ENCODE measurements around the gene DEAF1. TPM values are rescaled to one million over a fixed set of nuclear protein-coding genes. Genes with fewer than 3 reads are reported as not detected.

DEAF1 gene
- total and polyA plus RNA-seq, 9 of the 15 experiments (the other 6 are each of a cell fraction or from before 2014, with no cell fraction given): 2.0 to 69.1 (median 26.8) TPM

DNA sequence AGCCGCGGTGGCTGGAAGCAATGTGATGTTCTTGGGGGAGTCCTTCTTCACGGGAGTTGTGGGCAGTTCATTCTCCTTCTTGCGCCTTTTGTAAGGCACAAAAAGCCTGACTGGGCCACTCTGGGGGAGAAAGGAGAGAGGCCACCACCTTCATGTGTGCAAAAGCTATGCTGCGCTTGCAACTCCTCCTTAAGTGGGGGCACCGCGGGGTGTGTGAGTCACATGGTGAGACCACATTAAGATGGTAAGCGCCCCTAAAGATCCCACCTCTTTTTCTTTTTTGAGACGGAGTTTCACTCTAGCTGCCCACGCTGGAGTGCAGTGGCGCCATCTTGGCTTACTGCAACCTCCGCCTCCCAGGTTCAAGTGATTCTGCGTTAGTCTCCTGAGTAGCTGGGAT lies 14.1 kb downstream of the DEAF1 start:
- 91% methylated on average over 13 of the region's 13 CpGs for WGBS (ENCODE audit: insufficient coverage, low coverage, missing lambda C conversion rate)
- no peaks in the 10 kb centered on the region for H3K9me3 ChIP-seq (replicated peaks; ENCODE audit: control insufficient read depth, insufficient read depth, low read depth, low read length)
- peaks cover 84% of the 10 kb centered on the region for H3K36me3 ChIP-seq (ENCODE audit: control insufficient read depth, insufficient read depth, low read length)
- H3K4me2 ChIP-seq (ENCODE audit: insufficient read depth, low read length): no peak overlapping the region
- ATAC-seq: no peak
- H3K9me1 ChIP-seq (ENCODE audit: control insufficient read depth, insufficient read depth, low read length): no peaks in the 10 kb centered on the region
- in situ Hi-C loops (cut with MboI): no loop called here
- FAIRE-seq: no peak
- no peaks in the 10 kb centered on the region for H4K20me1 ChIP-seq (replicated peaks; ENCODE audit: control insufficient read depth, insufficient read depth, low read length)
- no peak for TF ChIP-seq ZNF224 (CRISPR knock-in tag; IDR thresholded peaks at IDR 0.05)
- no peak for TF ChIP-seq SMARCE1 (IDR thresholded peaks at IDR 0.05)
- no peak for TF ChIP-seq FOXP1 (CRISPR knock-in tag; IDR thresholded peaks at IDR 0.05)
- intact Hi-C loops (cut with micrococcal nuclease): no loop called here
- no peak overlapping the region for H3K27ac ChIP-seq (ENCODE audit: extremely low read depth, low read depth, low read length)
- no peaks in the 10 kb centered on the region for H3K27me3 ChIP-seq (ENCODE audit: control insufficient read depth in 2 of 2, insufficient read depth in 2 of 2, low read length in 2 of 2)
- no peak overlapping the region for H2AFZ ChIP-seq (ENCODE audit: low read depth, low read length)
- no peak overlapping the region for H3K9ac ChIP-seq (ENCODE audit: insufficient read depth in 1 of 2, low read depth in 2 of 2, low read length in 2 of 2)
- BruUV-seq (replicated peaks): no TSS peak
- no peak for DNase-seq (ENCODE audit: extremely low read depth in 1 of 4, low spot score in 3 of 4)
- H3K4me1 ChIP-seq (replicated peaks in 1 of 2; ENCODE audit: control insufficient read depth in 2 of 2, insufficient read depth in 2 of 2, low read length in 2 of 2): peaks cover 0 to 5% of the 10 kb centered on the region in 2 experiments; a peak in 1 of 5 replicates
- POLR2A ChIA-PET: interaction anchor here (0.7 to 2.2 kb wide), 7 partner anchors 10 to 215 kb away, joined by 3 to 19 read pairs (median 5); partner anchors contain the start of gene TMEM80
- CTCF ChIA-PET (ENCODE audit: low intra/inter-chr PET ratio): no interaction called here
- H3K4me3 ChIP-seq: no peak overlapping the region
- no peaks in the 10 kb centered on the region for H3K79me2 ChIP-seq (ENCODE audit: control insufficient read depth, insufficient read depth, low read length)

DNA sequence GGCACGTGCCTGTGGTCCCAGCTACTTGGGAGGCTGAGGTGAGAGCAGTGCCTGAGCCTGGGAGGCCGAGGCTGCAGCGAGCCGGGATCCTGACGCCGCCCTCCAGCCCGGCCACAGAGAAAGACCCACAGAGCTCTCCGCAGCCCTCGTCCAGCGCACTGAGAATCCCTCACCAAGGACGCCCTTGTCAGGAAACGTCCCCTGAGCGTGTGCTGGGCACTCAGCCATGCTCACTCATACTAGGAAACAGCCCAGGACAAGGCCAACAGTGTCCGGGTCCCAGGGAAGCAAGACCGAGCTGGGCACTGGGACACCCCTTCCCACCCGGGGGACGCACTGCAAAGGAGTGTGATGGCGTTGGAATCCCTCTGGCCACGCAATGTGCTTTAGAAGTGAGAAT lies 14.5 kb downstream of the DEAF1 start:
- Histone ChIP-seq H3K4me1 (replicated peaks in 1 of 2; ENCODE audit: control insufficient read depth in 2 of 2, insufficient read depth in 2 of 2, low read length in 2 of 2) (peaks cover 0 to 5% of the 10 kb centered on the region in 2 experiments; a peak in 1 of 5 replicates), H3K79me2 (ENCODE audit: control insufficient read depth, insufficient read depth, low read length) (no peaks in the 10 kb centered on the region), H3K27ac (ENCODE audit: extremely low read depth, low read depth, low read length) (no peak overlapping the region), H3K9ac (ENCODE audit: insufficient read depth in 1 of 2, low read depth in 2 of 2, low read length in 2 of 2) (0 out of 4 replicates have a peak overlapping the region, but pooled peaks of 1 of the 2 experiments have one; percentile 0), H2AFZ (ENCODE audit: low read depth, low read length) (no peak overlapping the region), H3K27me3 (ENCODE audit: control insufficient read depth in 2 of 2, insufficient read depth in 2 of 2, low read length in 2 of 2) (no peaks in the 10 kb centered on the region), H3K4me3 (no peak overlapping the region), H3K9me3 (replicated peaks; ENCODE audit: control insufficient read depth, insufficient read depth, low read depth, low read length) (no peaks in the 10 kb centered on the region), H3K4me2 (ENCODE audit: insufficient read depth, low read length) (no peak overlapping the region), H3K9me1 (ENCODE audit: control insufficient read depth, insufficient read depth, low read length) (no peaks in the 10 kb centered on the region), H3K36me3 (ENCODE audit: control insufficient read depth, insufficient read depth, low read length) (peaks cover 82% of the 10 kb centered on the region), H4K20me1 (replicated peaks; ENCODE audit: control insufficient read depth, insufficient read depth, low read length) (no peaks in the 10 kb centered on the region)
- ChIA-PET CTCF (ENCODE audit: low intra/inter-chr PET ratio) (no interaction called here), POLR2A (interaction anchor here (0.5 to 2.2 kb wide), 6 partner anchors 10 to 333 kb away, joined by 3 to 19 read pairs (median 5); no protein-coding TSS in a partner anchor)
- BruUV-seq (replicated peaks): no TSS peak
- 93% methylated on average over 15 of the region's 19 CpGs for WGBS (ENCODE audit: insufficient coverage, low coverage, missing lambda C conversion rate)
- intact Hi-C loops (cut with micrococcal nuclease): no loop called here
- DNase-seq (ENCODE audit: extremely low read depth in 1 of 4, low spot score in 3 of 4) (no peak), FAIRE-seq (no peak), ATAC-seq (no peak)
- TF ChIP-seq PTTG1 (tag; IDR thresholded peaks at IDR 0.05; ENCODE audit: low read depth) (no peak), HMG20B (CRISPR knock-in tag; IDR thresholded peaks at IDR 0.05) (no peak), NCOA1 (IDR thresholded peaks at IDR 0.05; ENCODE audit: low read depth) (no peak), CBX3 (IDR thresholded peaks at IDR 0.05; ENCODE audit: borderline replicate concordance in 1 of 2, low read length in 2 of 2) (no peak), HDAC2 (IDR thresholded peaks at IDR 0.05) (no peak), ZBTB1 (CRISPR knock-in tag; IDR thresholded peaks at IDR 0.05; ENCODE audit: borderline replicate concordance, low read depth) (no peak), NFXL1 (CRISPR knock-in tag; IDR thresholded peaks at IDR 0.05) (no peak), NONO (IDR thresholded peaks at IDR 0.05; ENCODE audit: low read depth in 2 of 2, low read length in 1 of 2) (no peak), ARID2 (IDR thresholded peaks at IDR 0.05) (no peak)
- TF ChIP-seq, protein P1, sequence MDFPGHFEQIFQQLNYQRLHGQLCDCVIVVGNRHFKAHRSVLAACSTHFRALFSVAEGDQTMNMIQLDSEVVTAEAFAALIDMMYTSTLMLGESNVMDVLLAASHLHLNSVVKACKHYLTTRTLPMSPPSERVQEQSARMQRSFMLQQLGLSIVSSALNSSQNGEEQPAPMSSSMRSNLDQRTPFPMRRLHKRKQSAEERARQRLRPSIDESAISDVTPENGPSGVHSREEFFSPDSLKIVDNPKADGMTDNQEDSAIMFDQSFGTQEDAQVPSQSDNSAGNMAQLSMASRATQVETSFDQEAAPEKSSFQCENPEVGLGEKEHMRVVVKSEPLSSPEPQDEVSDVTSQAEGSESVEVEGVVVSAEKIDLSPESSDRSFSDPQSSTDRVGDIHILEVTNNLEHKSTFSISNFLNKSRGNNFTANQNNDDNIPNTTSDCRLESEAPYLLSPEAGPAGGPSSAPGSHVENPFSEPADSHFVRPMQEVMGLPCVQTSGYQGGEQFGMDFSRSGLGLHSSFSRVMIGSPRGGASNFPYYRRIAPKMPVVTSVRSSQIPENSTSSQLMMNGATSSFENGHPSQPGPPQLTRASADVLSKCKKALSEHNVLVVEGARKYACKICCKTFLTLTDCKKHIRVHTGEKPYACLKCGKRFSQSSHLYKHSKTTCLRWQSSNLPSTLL (IDR thresholded peaks at IDR 0.05): no peak
- in situ Hi-C loops (cut with MboI): no loop called here
